HUES48 (cell line): ENCODE measurements around the gene HARBI1.

Experiments
- H3K27ac ChIP-seq: one replicate; pipeline ENCODE4 v1.7.0; 2013; ENCODE audit warnings: low read depth, low read length, inconsistent platforms
- H3K27me3 ChIP-seq: 2 replicates; pipeline ENCODE4 v1.6.1; 2013; ENCODE audit warnings: mild to moderate bottlenecking, low read length; ENCODE audit not compliant: control insufficient read depth, insufficient read depth
- H3K36me3 ChIP-seq: 2 replicates; pipeline ENCODE4 v1.6.1; 2013; ENCODE audit warnings: low read length; ENCODE audit not compliant: control insufficient read depth, insufficient read depth
- H3K4me1 ChIP-seq: 2 replicates; pipeline ENCODE4 v1.6.1; 2013; ENCODE audit warnings: mild to moderate bottlenecking, low read length; ENCODE audit not compliant: control insufficient read depth, insufficient read depth
- H3K4me3 ChIP-seq: 2 replicates; pipeline ENCODE4 v1.5.1; 2013; ENCODE audit warnings: mild to moderate bottlenecking, low read depth, low read length
- H3K9ac ChIP-seq: 2 replicates; pipeline ENCODE4 v1.6.1; 2013; ENCODE audit warnings: mild to moderate bottlenecking, low read depth, low read length, moderate library complexity
- H3K9me3 ChIP-seq: 2 replicates; pipeline ENCODE4 v1.6.1; 2013; ENCODE audit warnings: low read length; ENCODE audit not compliant: control insufficient read depth, insufficient read depth

HARBI1 gene

GRCh38 chr11:46649180-46649738 lies 32.2 kb upstream of the HARBI1 start:
- Histone ChIP-seq H3K4me3 (no peak overlapping the region), H3K4me1 (no peaks in the 10 kb centered on the region), H3K36me3 (peaks cover 79% of the 10 kb centered on the region), H3K27ac (peak overlapping the region; percentile 21), H3K9me3 (no peaks in the 10 kb centered on the region), H3K27me3 (no peaks in the 10 kb centered on the region), H3K9ac (no peak overlapping the region)

DNA sequence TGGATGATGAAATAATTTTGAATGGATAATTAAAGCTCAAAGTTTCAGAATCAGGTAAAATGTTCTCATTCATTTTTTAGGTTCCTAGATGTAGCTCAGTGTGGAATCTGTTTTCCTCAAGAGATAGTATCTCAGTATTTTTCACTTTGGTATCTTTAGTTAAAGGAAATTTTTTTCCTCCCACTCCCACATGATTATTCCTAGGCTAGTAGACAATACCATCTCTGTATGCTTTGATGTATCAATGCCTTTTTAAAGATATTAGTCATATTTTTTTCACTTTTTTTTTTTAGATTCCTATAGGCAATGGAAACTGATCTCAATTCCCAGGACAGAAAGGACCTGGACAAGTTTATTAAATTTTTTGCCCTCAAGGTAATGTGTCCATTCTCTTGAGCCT lies 27.0 kb upstream of the HARBI1 start:
- Histone ChIP-seq H3K27ac (no peak overlapping the region), H3K9ac (no peak overlapping the region)

GRCh38 chr11:46643531-46643930 lies 26.5 kb upstream of the HARBI1 start:
- H3K4me1 ChIP-seq = no peaks in the 10 kb centered on the region
- H3K4me3 ChIP-seq = no peak overlapping the region
- H3K9ac ChIP-seq = no peak overlapping the region
- peaks cover 46% of the 10 kb centered on the region for H3K36me3 ChIP-seq
- H3K27me3 ChIP-seq = no peaks in the 10 kb centered on the region
- H3K9me3 ChIP-seq = no peaks in the 10 kb centered on the region
- no peak overlapping the region for H3K27ac ChIP-seq

More for the DNA sequence above, 27.0 kb upstream of the HARBI1 start:
- no peaks in the 10 kb centered on the region for H3K27me3 ChIP-seq
- no peaks in the 10 kb centered on the region for H3K4me1 ChIP-seq
- H3K36me3 ChIP-seq = peaks cover 48% of the 10 kb centered on the region
- H3K4me3 ChIP-seq = no peak overlapping the region
- no peaks in the 10 kb centered on the region for H3K9me3 ChIP-seq

- Histone ChIP-seq H3K4me3 (no peak overlapping the region), H3K9ac (no peak overlapping the region), H3K27me3 (no peaks in the 10 kb centered on the region), H3K4me1 (no peaks in the 10 kb centered on the region), H3K9me3 (no peaks in the 10 kb centered on the region), H3K36me3 (peaks cover 44% of the 10 kb centered on the region), H3K27ac (no peak overlapping the region)
Measured at GRCh38 chr11:46642627-46643335, 25.8 kb upstream of the HARBI1 start.

DNA sequence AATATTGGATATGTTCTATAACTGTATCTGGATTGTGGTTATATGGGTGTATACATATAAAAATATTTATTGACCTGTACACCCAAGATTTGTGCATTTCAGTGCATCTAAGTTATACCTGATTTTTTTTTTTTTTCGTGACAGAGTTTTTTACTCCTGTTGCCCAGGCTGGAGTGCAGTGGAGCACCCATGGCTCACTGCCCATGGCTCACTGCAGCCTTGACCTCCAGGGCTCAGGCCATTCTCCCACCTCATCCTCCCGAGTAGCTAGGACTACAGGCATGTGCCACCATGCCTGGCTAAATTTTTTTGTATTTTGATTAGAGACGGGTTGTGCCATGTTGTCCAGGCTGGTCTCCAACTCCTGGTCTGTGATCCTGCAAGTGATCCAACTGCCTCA lies 24.6 kb upstream of the HARBI1 start:
- H3K27ac ChIP-seq = no peak overlapping the region
- no peaks in the 10 kb centered on the region for H3K9me3 ChIP-seq
- H3K27me3 ChIP-seq = no peaks in the 10 kb centered on the region
- H3K4me3 ChIP-seq = no peak overlapping the region
- no peaks in the 10 kb centered on the region for H3K4me1 ChIP-seq
- H3K36me3 ChIP-seq = peaks cover 36% of the 10 kb centered on the region
- H3K9ac ChIP-seq = no peak overlapping the region

GRCh38 chr11:46640036-46640788 lies 23.2 kb upstream of the HARBI1 start:
- Histone ChIP-seq H3K4me1 (no peaks in the 10 kb centered on the region), H3K9ac (no peak overlapping the region)

GRCh38 chr11:46639197-46639839 lies 22.3 kb upstream of the HARBI1 start:
- Histone ChIP-seq H3K4me1 (no peaks in the 10 kb centered on the region), H3K36me3 (peaks cover 13% of the 10 kb centered on the region), H3K27me3 (no peaks in the 10 kb centered on the region), H3K9me3 (no peaks in the 10 kb centered on the region), H3K4me3 (no peak overlapping the region), H3K9ac (no peak overlapping the region), H3K27ac (no peak overlapping the region)

More at GRCh38 chr11:46640036-46640788, 23.2 kb upstream of the HARBI1 start:
- Histone ChIP-seq H3K27me3 (no peaks in the 10 kb centered on the region), H3K27ac (no peak overlapping the region), H3K4me3 (no peak overlapping the region), H3K9me3 (no peaks in the 10 kb centered on the region), H3K36me3 (peaks cover 22% of the 10 kb centered on the region)

GRCh38 chr11:46637546-46637945 lies 20.5 kb upstream of the HARBI1 start:
- Histone ChIP-seq H3K9me3 (no peaks in the 10 kb centered on the region), H3K4me3 (no peak overlapping the region), H3K9ac (no peak overlapping the region), H3K27ac (no peak overlapping the region), H3K36me3 (peaks cover 12% of the 10 kb centered on the region), H3K27me3 (no peaks in the 10 kb centered on the region), H3K4me1 (no peaks in the 10 kb centered on the region)

GRCh38 chr11:46635557-46636139 lies 18.6 kb upstream of the HARBI1 start:
- H3K4me1 ChIP-seq = no peaks in the 10 kb centered on the region
- H3K27ac ChIP-seq = no peak overlapping the region
- H3K9me3 ChIP-seq = no peaks in the 10 kb centered on the region
- H3K9ac ChIP-seq = no peak overlapping the region
- H3K36me3 ChIP-seq = peaks cover 23% of the 10 kb centered on the region
- H3K27me3 ChIP-seq = no peaks in the 10 kb centered on the region
- no peak overlapping the region for H3K4me3 ChIP-seq

- H3K9me3 ChIP-seq = no peaks in the 10 kb centered on the region
- peaks cover 25% of the 10 kb centered on the region for H3K36me3 ChIP-seq
- H3K4me3 ChIP-seq = no peak overlapping the region
- no peaks in the 10 kb centered on the region for H3K4me1 ChIP-seq
- H3K9ac ChIP-seq = no peak overlapping the region
- H3K27ac ChIP-seq = no peak overlapping the region
- no peaks in the 10 kb centered on the region for H3K27me3 ChIP-seq
Measured at GRCh38 chr11:46633291-46634217, 16.5 kb upstream of the HARBI1 start.
